Activated B cell treated with CpG ODN at 0.5 μM for 24 hours (primary cell): ENCODE results near the gene POTEF. TPM values are rescaled to one million over a fixed set of nuclear protein-coding genes. Genes with fewer than 3 reads are reported as not detected.
"Not testable (repeated sequence)": the region's sequence is repeated elsewhere in the genome, so short reads cannot be mapped to it uniquely, and the experiment has no call there.

Experiments used
- ATAC-seq: fragments of 200-7000 bp; cut with Tn5 transposase; one replicate; pipeline ENCODE4 v1.10.0; 2021; ENCODE audit warnings: low read depth, mild to moderate bottlenecking, moderate library complexity
- CTCF ChIA-PET: fragments of 350-600 bp; sonication (Branson Sonifier 250); formaldehyde crosslinking; loops from one replicate; lab custom pipeline; 2021; ENCODE audit warnings: antibody characterized with exemption; lab: Charles Lee
- POLR2A ChIA-PET: fragments of 350-600 bp; sonication (Branson Sonifier 250); formaldehyde crosslinking; loops from one replicate; lab custom pipeline; 2021; ENCODE audit warnings: antibody characterized with exemption; lab: Charles Lee
- DNase-seq: peaks from one replicate; pipeline ENCODE4 v3.0.0; 2022
- H3K27ac Mint-ChIP-seq: one replicate; pipeline ENCODE4 v1.8.0; 2020; ENCODE audit warnings: mixed read lengths
- H3K27me3 Mint-ChIP-seq: one replicate; pipeline ENCODE4 v1.8.0; 2021; ENCODE audit warnings: mixed read lengths
- H3K36me3 Mint-ChIP-seq: one replicate; pipeline ENCODE4 v1.8.0; 2021; ENCODE audit warnings: low read depth, mixed read lengths
- H3K4me1 Mint-ChIP-seq: one replicate; pipeline ENCODE4 v1.8.0; 2021; ENCODE audit warnings: mixed read lengths
- H3K4me3 Mint-ChIP-seq: one replicate; pipeline ENCODE4 v1.8.0; 2020; ENCODE audit warnings: mild to moderate bottlenecking, mixed read lengths
- H3K9me3 Mint-ChIP-seq: one replicate; pipeline ENCODE4 v1.8.0; 2020; ENCODE audit warnings: mixed read lengths
- intact Hi-C: fragments of 100-400 bp; cut with micrococcal nuclease; formaldehyde crosslinking; loops from one replicate; pipeline ENCODE4 v1.15.1; 2024
- total RNA-seq: library from RNA; stranded (reverse); gene quantifications from 2 replicates; pipeline ENCODE4 v1.2.3, GENCODE V29; 2022

Gene POTEF
- total RNA-seq, 1 donor from 2014 or later: not detected

GRCh38 chr2:130038265-130038603 is 90.8 kb downstream of the POTEF start:
- POLR2A ChIA-PET, ATAC-seq: not testable (repeated sequence)

GRCh38 chr2:130025931-130026330 is 103.1 kb downstream of the POTEF start:
- DNase-seq, CTCF ChIA-PET, ATAC-seq, H3K4me3 Mint-ChIP-seq, H3K36me3 Mint-ChIP-seq, POLR2A ChIA-PET, H3K9me3 Mint-ChIP-seq, H3K4me1 Mint-ChIP-seq, H3K27ac Mint-ChIP-seq: not testable (repeated sequence)
- H3K27me3 Mint-ChIP-seq: peaks cover 12% of the 10 kb centered on the region
- intact Hi-C loops: loop anchor here (5.0 kb wide), 1 partner anchor 131 kb away; no protein-coding TSS in a partner anchor

More at GRCh38 chr2:130038265-130038603, 90.8 kb downstream of the POTEF start:
- H3K27ac Mint-ChIP-seq, H3K9me3 Mint-ChIP-seq, H3K36me3 Mint-ChIP-seq, CTCF ChIA-PET, H3K27me3 Mint-ChIP-seq, H3K4me3 Mint-ChIP-seq, H3K4me1 Mint-ChIP-seq, intact Hi-C loops, DNase-seq: not testable (repeated sequence)

Other genes with a start within 250 kb of the POTEF start
- gene RAB6C, start 149.6 kb downstream of the POTEF start, total RNA-seq: not detected in 2 replicates
- 0.24 and 0.93 TPM in 2 replicates for gene CCDC74B, start 15.9 kb upstream of the POTEF start, total RNA-seq
- 58.5 and 66.8 TPM in 2 replicates for gene SMPD4, start 52.4 kb upstream of the POTEF start, total RNA-seq
- 143 and 151 TPM in 2 replicates for gene MZT2B, start 53.0 kb upstream of the POTEF start, total RNA-seq
- not detected in 2 replicates for gene TUBA3E, start 69.2 kb upstream of the POTEF start, total RNA-seq
- gene IMP4, start 213.7 kb upstream of the POTEF start, total RNA-seq: 121 and 140 TPM in 2 replicates
- 77.7 and 79.2 TPM in 2 replicates for gene PTPN18, start 226.8 kb upstream of the POTEF start, total RNA-seq